OCI-LY3 (cell line): Measurements from ENCODE around the gene PPP2CA.

ENCODE experiments used
- CTCF ChIP-seq: fragments of 200-600, 300-600 bp; sonication (generic); IDR thresholded peaks from 2 replicates; pipeline ENCODE4 v1.5.1; 2014; ENCODE audit warnings: antibody characterized with exemption, low read length, low read depth
- EZH2phosphoT487 ChIP-seq: fragments of 200-600 bp; shearing (Covaris generic); IDR thresholded peaks from 2 replicates; pipeline ENCODE4 v1.6.1; 2018; ENCODE audit warnings: antibody characterized with exemption, mixed run types, low read depth

GRCh38 chr5:134245101-134245604 lies 19.3 kb upstream of the PPP2CA start:
- TF ChIP-seq CTCF (no peak), EZH2phosphoT487 (no peak)
